Measurements from ENCODE around the gene ARHGAP18.

ARHGAP18 gene

DNA sequence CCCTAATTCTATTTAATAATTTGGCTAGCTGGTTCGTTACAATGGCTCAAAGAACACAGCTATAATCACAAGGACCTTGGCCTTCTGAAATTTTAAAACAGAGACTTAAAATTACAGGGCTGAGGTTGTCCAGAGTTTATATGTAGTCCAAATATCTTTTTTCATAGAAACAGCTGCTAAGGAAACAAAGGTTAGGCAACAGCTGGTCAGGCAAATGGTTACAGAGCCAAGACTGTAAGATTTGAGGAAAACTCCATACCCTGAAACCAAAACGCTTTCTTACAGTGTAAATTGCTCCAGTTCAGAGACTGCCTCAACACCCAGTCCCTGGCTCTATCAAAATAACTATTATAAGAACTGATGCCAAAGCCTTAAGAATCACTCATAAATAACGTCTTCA is 9.7 kb upstream of the ARHGAP18 start:
- Histone ChIP-seq H3K9ac (ENCODE audit: low read length) (no peak overlapping the region), H3K27me3 (ENCODE audit: control insufficient read depth, insufficient read depth, low read length) (no peaks in the 10 kb centered on the region), H3K9me3 (ENCODE audit: control insufficient read depth, insufficient read depth, low read depth, low read length) (no peaks in the 10 kb centered on the region), H3K4me3 (ENCODE audit: low read depth, low read length) (no peak overlapping the region), H3K4me1 (ENCODE audit: control insufficient read depth, insufficient read depth, low read length) (no peaks in the 10 kb centered on the region), H3K27ac (ENCODE audit: low read depth, low read length) (no peak overlapping the region), H3K36me3 (ENCODE audit: control insufficient read depth, insufficient read depth, low read length) (no peaks in the 10 kb centered on the region)

DNA sequence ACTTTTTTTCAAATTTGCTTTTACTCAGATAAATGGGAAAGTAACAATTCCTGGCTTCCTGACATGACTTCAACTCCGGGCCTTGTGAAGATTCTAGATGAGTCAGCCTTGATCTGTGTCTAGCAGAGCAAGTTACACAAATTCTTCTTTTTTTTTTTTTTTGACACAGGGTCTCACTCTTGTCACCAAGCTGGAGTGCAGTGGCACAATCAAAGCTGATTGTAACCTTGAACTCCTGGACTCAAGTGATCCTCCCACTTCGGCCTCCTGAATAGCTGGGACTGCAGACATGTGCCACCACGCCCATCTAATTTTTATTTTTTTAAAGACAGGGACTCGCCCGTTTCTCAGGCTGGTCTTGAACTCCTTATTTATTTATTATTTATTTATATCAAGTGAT is 7.3 kb upstream of the ARHGAP18 start:
- no peaks in the 10 kb centered on the region for H3K36me3 ChIP-seq (ENCODE audit: control insufficient read depth, insufficient read depth, low read length)
- no peaks in the 10 kb centered on the region for H3K27me3 ChIP-seq (ENCODE audit: control insufficient read depth, insufficient read depth, low read length)
- H3K4me1 ChIP-seq (ENCODE audit: control insufficient read depth, insufficient read depth, low read length), result no peaks in the 10 kb centered on the region
- no peak overlapping the region for H3K27ac ChIP-seq (ENCODE audit: low read depth, low read length)
- H3K9ac ChIP-seq (ENCODE audit: low read length), result no peak overlapping the region
- H3K9me3 ChIP-seq (ENCODE audit: control insufficient read depth, insufficient read depth, low read depth, low read length), result no peaks in the 10 kb centered on the region
- H3K4me3 ChIP-seq (ENCODE audit: low read depth, low read length), result no peak overlapping the region

DNA sequence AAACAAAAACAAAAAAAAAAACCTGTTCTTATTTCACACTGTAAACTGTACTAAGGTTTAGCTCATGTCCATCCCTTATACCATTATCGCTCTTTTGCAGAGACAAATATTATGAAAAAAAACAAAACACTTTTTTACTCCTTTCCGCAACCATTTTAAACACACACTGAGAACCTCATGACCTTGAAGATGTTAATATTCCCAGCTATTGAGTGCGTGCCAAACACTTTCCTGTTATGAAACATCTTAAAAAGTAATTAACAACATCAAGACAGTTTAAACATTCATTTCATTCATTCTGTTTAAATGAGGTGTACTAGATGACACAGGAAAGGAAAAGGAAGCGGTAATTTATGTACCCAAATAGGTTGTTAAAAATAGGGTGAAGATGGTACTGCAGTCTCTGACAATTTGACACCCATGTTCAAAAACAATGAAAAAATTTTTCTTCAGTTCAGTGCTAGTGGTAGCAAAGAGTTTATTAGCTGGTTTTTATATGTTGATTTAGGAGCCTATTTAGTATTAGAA is 3.9 kb upstream of the ARHGAP18 start:
- H3K4me3 ChIP-seq (ENCODE audit: low read depth, low read length), result no peak overlapping the region
- H3K36me3 ChIP-seq (ENCODE audit: control insufficient read depth, insufficient read depth, low read length), result no peaks in the 10 kb centered on the region
- H3K9me3 ChIP-seq (ENCODE audit: control insufficient read depth, insufficient read depth, low read depth, low read length), result no peaks in the 10 kb centered on the region
- no peak overlapping the region for H3K9ac ChIP-seq (ENCODE audit: low read length)
- H3K27ac ChIP-seq (ENCODE audit: low read depth, low read length), result no peak overlapping the region
- no peaks in the 10 kb centered on the region for H3K27me3 ChIP-seq (ENCODE audit: control insufficient read depth, insufficient read depth, low read length)
- H3K4me1 ChIP-seq (ENCODE audit: control insufficient read depth, insufficient read depth, low read length), result peaks cover 5% of the 10 kb centered on the region; the same call in 1 of the 2 replicates

DNA sequence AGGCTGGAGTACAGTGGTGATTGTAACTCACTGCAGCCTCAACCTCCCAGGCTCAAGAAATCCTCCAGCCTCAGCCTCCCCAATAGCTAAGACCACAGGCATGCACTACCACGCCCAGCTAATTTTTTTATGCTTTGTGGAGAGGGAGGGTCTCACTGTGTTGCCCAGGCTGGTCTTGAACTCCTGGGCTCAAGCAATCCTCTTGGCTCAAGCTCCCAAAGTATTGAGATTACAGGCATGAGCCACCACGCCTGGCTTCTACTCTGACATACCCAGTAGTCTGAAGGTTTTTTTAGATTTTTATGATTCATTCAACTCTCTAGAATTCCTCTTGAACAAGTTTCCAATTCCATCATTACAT is 1.3 kb upstream of the ARHGAP18 start:
- Histone ChIP-seq H3K27me3 (ENCODE audit: control insufficient read depth, insufficient read depth, low read length) (no peaks in the 10 kb centered on the region), H3K4me1 (ENCODE audit: control insufficient read depth, insufficient read depth, low read length) (peaks cover 11% of the 10 kb centered on the region), H3K9ac (ENCODE audit: low read length) (no peak overlapping the region), H3K27ac (ENCODE audit: low read depth, low read length) (no peak overlapping the region), H3K9me3 (ENCODE audit: control insufficient read depth, insufficient read depth, low read depth, low read length) (no peaks in the 10 kb centered on the region), H3K36me3 (ENCODE audit: control insufficient read depth, insufficient read depth, low read length) (no peaks in the 10 kb centered on the region), H3K4me3 (ENCODE audit: low read depth, low read length) (no peak overlapping the region)

DNA sequence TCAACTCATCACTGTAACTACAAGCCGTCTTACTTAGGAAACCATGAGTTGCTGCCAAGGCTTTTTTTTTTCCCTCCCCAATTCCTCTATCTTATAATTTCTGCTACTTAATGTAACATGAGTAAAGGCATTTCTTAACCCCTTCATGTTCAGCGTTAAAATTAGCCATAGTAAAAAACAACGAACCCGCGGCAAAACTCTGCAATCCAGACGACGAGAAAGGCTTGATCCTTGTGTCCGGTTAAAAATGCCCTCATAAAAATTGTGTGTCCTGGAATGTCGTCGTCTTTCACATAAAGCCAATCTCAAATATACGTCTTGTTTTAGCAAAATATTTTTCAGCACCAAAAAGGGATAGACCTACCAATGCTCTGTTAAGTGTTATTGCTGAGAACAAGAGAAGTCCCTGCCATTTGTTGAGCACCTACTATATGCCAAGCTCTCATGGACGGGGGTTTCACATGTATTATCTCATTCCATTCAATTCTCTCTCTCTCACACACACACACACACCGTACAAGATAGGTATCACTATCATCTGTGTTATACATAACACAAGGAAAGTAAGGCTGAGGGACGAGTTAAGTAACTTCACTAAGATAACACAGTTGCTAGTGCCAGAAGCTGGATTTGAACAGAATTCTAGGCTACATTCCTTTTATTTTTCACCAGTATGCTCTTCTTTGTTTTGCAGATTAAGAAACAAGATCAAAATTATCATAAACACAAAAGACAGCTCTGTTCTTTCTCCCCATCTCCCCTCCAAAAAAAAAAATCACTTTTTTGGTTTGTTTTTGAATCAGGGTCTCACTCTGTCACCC is 683 bp upstream of the ARHGAP18 start:
- peaks cover 11% of the 10 kb centered on the region for H3K4me1 ChIP-seq (ENCODE audit: control insufficient read depth, insufficient read depth, low read length)
- H3K36me3 ChIP-seq (ENCODE audit: control insufficient read depth, insufficient read depth, low read length), result no peaks in the 10 kb centered on the region
- H3K9me3 ChIP-seq (ENCODE audit: control insufficient read depth, insufficient read depth, low read depth, low read length), result no peaks in the 10 kb centered on the region
- H3K9ac ChIP-seq (ENCODE audit: low read length), result peak overlapping the region; percentile 21
- H3K27ac ChIP-seq (ENCODE audit: low read depth, low read length), result no peak overlapping the region
- no peaks in the 10 kb centered on the region for H3K27me3 ChIP-seq (ENCODE audit: control insufficient read depth, insufficient read depth, low read length)
- H3K4me3 ChIP-seq (ENCODE audit: low read depth, low read length), result peak overlapping the region; percentile 62

DNA sequence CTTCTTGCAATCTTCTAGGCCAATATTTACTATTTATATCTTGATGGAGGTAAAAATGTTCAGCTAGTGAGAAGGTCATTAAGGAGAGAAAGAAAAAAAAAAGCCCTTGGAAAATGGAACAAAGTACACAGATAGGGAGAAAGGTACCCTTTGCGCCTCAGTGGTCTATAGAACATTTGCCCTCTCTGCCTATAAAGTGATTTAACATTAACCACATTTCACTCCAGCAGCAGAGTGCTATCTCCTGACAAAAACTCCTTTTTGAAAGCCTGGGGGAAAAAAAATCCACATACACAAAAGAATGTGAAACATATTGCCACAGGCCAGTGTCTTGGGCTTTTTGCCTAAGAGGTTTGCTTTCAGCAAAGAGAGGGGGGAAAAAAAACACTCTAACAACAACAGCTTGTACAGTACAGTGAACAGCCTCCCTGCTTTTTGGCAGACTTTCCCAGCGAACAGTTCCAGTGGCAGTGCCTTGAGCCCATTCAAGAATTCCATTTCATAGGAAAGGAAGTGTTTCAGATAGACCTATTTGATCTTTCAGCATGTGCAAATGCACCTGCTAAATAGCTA is 695 bp downstream of the ARHGAP18 start:
- no peaks in the 10 kb centered on the region for H3K9me3 ChIP-seq (ENCODE audit: control insufficient read depth, insufficient read depth, low read depth, low read length)
- H3K36me3 ChIP-seq (ENCODE audit: control insufficient read depth, insufficient read depth, low read length), result no peaks in the 10 kb centered on the region
- H3K27me3 ChIP-seq (ENCODE audit: control insufficient read depth, insufficient read depth, low read length), result no peaks in the 10 kb centered on the region
- peak overlapping the region; percentile 62 for H3K4me3 ChIP-seq (ENCODE audit: low read depth, low read length)
- peaks cover 11% of the 10 kb centered on the region for H3K4me1 ChIP-seq (ENCODE audit: control insufficient read depth, insufficient read depth, low read length)
- H3K27ac ChIP-seq (ENCODE audit: low read depth, low read length), result no peak overlapping the region
- H3K9ac ChIP-seq (ENCODE audit: low read length), result peak overlapping the region; percentile 30

DNA sequence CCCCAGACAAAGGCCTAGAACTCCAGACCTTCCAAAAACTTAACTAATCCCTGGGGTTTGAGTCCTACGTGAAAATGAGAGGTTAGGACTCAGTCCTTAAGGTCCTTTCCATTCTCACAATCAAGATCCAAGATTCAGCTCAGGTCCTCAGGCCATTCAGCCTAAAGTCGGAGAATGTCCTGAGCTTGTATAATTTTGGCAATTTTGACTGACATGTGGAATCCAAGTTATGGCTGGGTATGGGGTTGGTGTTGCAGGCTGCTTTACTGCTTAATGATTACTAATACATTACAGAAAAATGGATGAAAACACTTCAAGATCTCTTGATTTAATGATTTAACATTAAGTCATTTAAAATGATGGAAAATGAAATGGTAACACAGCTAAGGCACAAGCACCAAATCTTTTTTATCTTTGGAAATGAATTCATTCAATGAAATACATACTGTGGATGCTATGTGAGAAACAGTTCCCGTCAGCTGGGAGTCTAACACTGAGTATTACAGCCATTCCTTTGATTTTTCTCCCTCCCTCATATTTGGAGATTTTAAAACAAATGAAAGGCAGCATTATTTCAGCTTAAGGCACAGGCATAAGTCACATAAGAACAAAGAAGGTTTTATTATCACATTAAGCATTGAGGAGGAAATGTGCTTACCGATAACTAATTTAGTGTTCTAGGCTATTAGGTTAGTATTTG is 1.3 kb downstream of the ARHGAP18 start:
- Histone ChIP-seq H3K27me3 (ENCODE audit: control insufficient read depth, insufficient read depth, low read length) (no peaks in the 10 kb centered on the region), H3K9me3 (ENCODE audit: control insufficient read depth, insufficient read depth, low read depth, low read length) (no peaks in the 10 kb centered on the region), H3K27ac (ENCODE audit: low read depth, low read length) (no peak overlapping the region), H3K9ac (ENCODE audit: low read length) (no peak overlapping the region), H3K4me3 (ENCODE audit: low read depth, low read length) (no peak overlapping the region), H3K4me1 (ENCODE audit: control insufficient read depth, insufficient read depth, low read length) (peaks cover 11% of the 10 kb centered on the region), H3K36me3 (ENCODE audit: control insufficient read depth, insufficient read depth, low read length) (no peaks in the 10 kb centered on the region)

DNA sequence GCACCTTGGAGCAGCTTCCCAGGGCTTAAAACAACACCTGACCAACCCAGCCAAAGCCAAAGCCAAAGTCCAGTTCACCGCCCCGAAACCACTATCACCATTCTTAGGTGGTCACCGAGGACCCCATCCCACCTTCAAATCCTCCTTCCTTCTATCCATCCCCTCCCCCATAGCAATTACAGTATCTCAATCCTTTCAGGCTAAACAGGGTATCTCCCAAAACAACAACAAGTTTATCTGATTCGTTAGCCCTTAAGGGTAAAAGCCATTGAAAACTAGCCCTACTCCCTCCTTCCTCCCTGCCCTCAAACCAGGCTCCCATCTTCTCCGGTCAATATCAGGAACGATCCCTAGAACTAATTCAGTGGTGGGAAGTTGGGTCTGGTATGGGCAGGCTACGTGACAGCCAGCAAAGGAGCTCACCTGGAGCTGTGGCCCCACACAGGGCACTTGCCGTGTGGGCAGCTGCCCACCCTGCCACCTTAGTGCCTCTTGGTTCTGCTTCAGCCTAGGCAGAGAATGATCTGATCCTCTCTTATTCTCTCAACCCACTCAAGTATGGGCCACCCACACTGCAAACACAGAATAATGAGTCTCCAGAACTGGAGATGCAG is 2.0 kb downstream of the ARHGAP18 start:
- Histone ChIP-seq H3K4me1 (ENCODE audit: control insufficient read depth, insufficient read depth, low read length) (peaks cover 11% of the 10 kb centered on the region), H3K27me3 (ENCODE audit: control insufficient read depth, insufficient read depth, low read length) (no peaks in the 10 kb centered on the region), H3K36me3 (ENCODE audit: control insufficient read depth, insufficient read depth, low read length) (no peaks in the 10 kb centered on the region), H3K9me3 (ENCODE audit: control insufficient read depth, insufficient read depth, low read depth, low read length) (no peaks in the 10 kb centered on the region), H3K4me3 (ENCODE audit: low read depth, low read length) (no peak overlapping the region), H3K27ac (ENCODE audit: low read depth, low read length) (no peak overlapping the region), H3K9ac (ENCODE audit: low read length) (no peak overlapping the region)

DNA sequence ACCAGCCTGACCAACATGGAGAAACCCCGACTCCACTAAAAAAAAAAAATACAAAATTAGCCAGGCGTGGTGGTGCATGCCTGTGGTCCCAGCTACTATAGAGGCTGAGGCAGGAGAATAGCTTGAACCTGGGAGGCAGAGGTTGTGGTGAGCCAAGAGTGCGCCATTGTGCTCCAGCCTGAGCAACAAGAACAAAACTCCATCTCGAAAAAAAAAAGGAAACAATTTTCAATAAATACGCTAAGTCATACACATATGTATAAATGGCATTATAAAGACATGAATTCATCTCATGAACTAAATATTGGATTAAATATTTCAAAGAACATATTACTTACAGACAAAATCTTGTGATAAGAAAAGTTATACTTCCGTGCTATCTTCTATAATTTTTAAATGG is 2.9 kb downstream of the ARHGAP18 start:
- Histone ChIP-seq H3K4me3 (ENCODE audit: low read depth, low read length) (no peak overlapping the region), H3K36me3 (ENCODE audit: control insufficient read depth, insufficient read depth, low read length) (no peaks in the 10 kb centered on the region), H3K9me3 (ENCODE audit: control insufficient read depth, insufficient read depth, low read depth, low read length) (no peaks in the 10 kb centered on the region)

DNA sequence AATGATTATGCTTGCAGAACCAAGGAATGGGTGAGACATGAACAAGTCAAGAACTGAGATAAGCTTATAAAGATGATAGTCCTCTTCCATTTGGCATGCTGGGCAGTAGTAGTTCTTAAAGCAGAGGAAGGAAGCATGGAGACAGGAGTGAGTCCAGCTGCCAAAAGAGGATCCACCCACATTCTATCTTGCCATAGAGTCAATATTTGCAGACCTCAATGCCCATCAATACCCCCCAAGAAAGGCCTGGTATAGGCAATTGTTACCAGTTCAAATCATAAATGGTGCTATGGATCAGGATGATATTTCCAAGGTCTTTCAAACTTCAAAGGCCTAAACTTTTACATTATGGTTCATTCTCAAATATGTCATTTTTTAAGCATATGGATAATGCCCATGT is 4.8 kb downstream of the ARHGAP18 start:
- H3K4me3 ChIP-seq (ENCODE audit: low read depth, low read length), result no peak overlapping the region
- peaks cover 7% of the 10 kb centered on the region; the same call in 1 of the 2 replicates for H3K4me1 ChIP-seq (ENCODE audit: control insufficient read depth, insufficient read depth, low read length)
- H3K27ac ChIP-seq (ENCODE audit: low read depth, low read length), result no peak overlapping the region
- no peaks in the 10 kb centered on the region for H3K9me3 ChIP-seq (ENCODE audit: control insufficient read depth, insufficient read depth, low read depth, low read length)
- H3K27me3 ChIP-seq (ENCODE audit: control insufficient read depth, insufficient read depth, low read length), result no peaks in the 10 kb centered on the region
- H3K36me3 ChIP-seq (ENCODE audit: control insufficient read depth, insufficient read depth, low read length), result no peaks in the 10 kb centered on the region
- H3K9ac ChIP-seq (ENCODE audit: low read length), result no peak overlapping the region

More for the DNA sequence above, 2.9 kb downstream of the ARHGAP18 start:
- H3K4me1 ChIP-seq (ENCODE audit: control insufficient read depth, insufficient read depth, low read length), result peaks cover 11% of the 10 kb centered on the region
- no peaks in the 10 kb centered on the region for H3K27me3 ChIP-seq (ENCODE audit: control insufficient read depth, insufficient read depth, low read length)
- no peak overlapping the region for H3K9ac ChIP-seq (ENCODE audit: low read length)
- H3K27ac ChIP-seq (ENCODE audit: low read depth, low read length), result no peak overlapping the region
